WTC11 (cell line): ENCODE measurements around the gene CFDP1. TPM values are rescaled to one million over a fixed set of nuclear protein-coding genes. Genes with fewer than 3 reads are reported as not detected.
A peak's percentile ranks its signal among the peaks of the same experiment; 100 is the strongest.

Source experiments
- ATAC-seq: fragments of 200-7000 bp; cut with Tn5 transposase; 2 replicates; pipeline ENCODE4 v1.10.0; 2021; ENCODE audit warnings: mild to moderate bottlenecking, moderate library complexity
- CTCF ChIA-PET: fragments of 300-600 bp; sonication (Branson Sonifier 250); formaldehyde crosslinking; loops from one replicate; lab custom pipeline; 2021; ENCODE audit warnings: antibody characterized with exemption; lab: Charles Lee
- POLR2A ChIA-PET: fragments of 350-600 bp; sonication (Branson Sonifier 250); formaldehyde crosslinking; loops from one replicate; lab custom pipeline; 2021; ENCODE audit warnings: antibody characterized with exemption; lab: Charles Lee
- DNase-seq: peaks from one replicate; pipeline ENCODE4 v3.0.0; 2021; ENCODE audit warnings: low spot score
- H3K27ac Mint-ChIP-seq: 2 replicates; pipeline ENCODE4 v1.8.0; 2021; ENCODE audit warnings: mixed read lengths
- H3K27me3 Mint-ChIP-seq: 2 replicates; pipeline ENCODE4 v1.8.0; 2021; ENCODE audit warnings: low read depth, mild to moderate bottlenecking, moderate library complexity, mixed read lengths
- H3K36me3 Mint-ChIP-seq: 2 replicates; pipeline ENCODE4 v1.8.0; 2021; ENCODE audit warnings: mixed read lengths
- H3K4me1 Mint-ChIP-seq: 2 replicates; pipeline ENCODE4 v1.8.0; 2022; ENCODE audit warnings: mixed read lengths
- H3K4me3 Mint-ChIP-seq: 2 replicates; pipeline ENCODE4 v1.8.0; 2021; ENCODE audit warnings: mild to moderate bottlenecking, moderate library complexity, mixed read lengths
- H3K9me3 Mint-ChIP-seq: 2 replicates; pipeline ENCODE4 v1.8.0; 2021; ENCODE audit warnings: mixed read lengths
- ATF2 ChIP-seq: sonication (generic); formaldehyde crosslinking; IDR thresholded peaks from 2 replicates; pipeline ENCODE4 v1.8.1; 2022; ENCODE audit warnings: low read depth, missing genetic modification reagents, borderline replicate concordance
- ATF6 ChIP-seq: sonication (generic); formaldehyde crosslinking; IDR thresholded peaks from 2 replicates; pipeline ENCODE4 v1.8.1; 2023; ENCODE audit warnings: mild to moderate bottlenecking, missing genetic modification reagents
- E2F1 ChIP-seq: sonication (generic); formaldehyde crosslinking; IDR thresholded peaks from 2 replicates; pipeline ENCODE4 v1.8.0; 2022; ENCODE audit warnings: mild to moderate bottlenecking, missing genetic modification reagents
- ETV6 ChIP-seq: sonication (generic); formaldehyde crosslinking; IDR thresholded peaks from 2 replicates; pipeline ENCODE4 v1.8.1; 2022; ENCODE audit warnings: mild to moderate bottlenecking, missing genetic modification reagents
- FOXP1 ChIP-seq: sonication (generic); formaldehyde crosslinking; IDR thresholded peaks from 2 replicates; pipeline ENCODE4 v1.8.0; 2022; ENCODE audit warnings: missing genetic modification reagents, mild to moderate bottlenecking, moderate library complexity, borderline replicate concordance
- GTF2I ChIP-seq: fragments of 250-450 bp; sonication (Bioruptor Pico); conservative IDR thresholded peaks from 2 replicates; pipeline ENCODE4 v1.4.0; 2021; ENCODE audit warnings: mild to moderate bottlenecking
- IRF2 ChIP-seq: sonication (generic); formaldehyde crosslinking; IDR thresholded peaks from 2 replicates; pipeline ENCODE4 v1.8.0; 2022; ENCODE audit warnings: low read depth, missing genetic modification reagents, borderline replicate concordance
- KAT7 ChIP-seq: sonication (generic); formaldehyde crosslinking; IDR thresholded peaks from 2 replicates; pipeline ENCODE4 v1.8.1; 2023; ENCODE audit warnings: missing genetic modification reagents, mild to moderate bottlenecking, borderline replicate concordance
- SOX15 ChIP-seq: fragments of 250-450 bp; sonication (Bioruptor Pico); IDR thresholded peaks from 2 replicates; pipeline ENCODE4 v1.9.0; 2021; ENCODE audit warnings: mild to moderate bottlenecking
- SP1 ChIP-seq: sonication (generic); formaldehyde crosslinking; conservative IDR thresholded peaks from 2 replicates; pipeline ENCODE4 v1.8.1; 2022; ENCODE audit warnings: missing genetic modification reagents
- TCF7 ChIP-seq: sonication (generic); formaldehyde crosslinking; IDR thresholded peaks from 2 replicates; pipeline ENCODE4 v1.8.0; 2022; ENCODE audit warnings: mild to moderate bottlenecking, low read depth, missing genetic modification reagents, moderate library complexity
- TEAD1 ChIP-seq: sonication (generic); formaldehyde crosslinking; IDR thresholded peaks from 2 replicates; pipeline ENCODE4 v1.8.0; 2022; ENCODE audit warnings: mild to moderate bottlenecking, missing genetic modification reagents
- TP53 ChIP-seq: sonication (generic); formaldehyde crosslinking; IDR thresholded peaks from 2 replicates; pipeline ENCODE4 v1.8.1; 2023; ENCODE audit warnings: mild to moderate bottlenecking, missing genetic modification reagents
- USF2 ChIP-seq: sonication (generic); formaldehyde crosslinking; IDR thresholded peaks from 2 replicates; pipeline ENCODE4 v1.8.1; 2023; ENCODE audit warnings: mild to moderate bottlenecking, missing genetic modification reagents, moderate library complexity
- ZNF138 ChIP-seq: sonication (generic); formaldehyde crosslinking; conservative IDR thresholded peaks from 2 replicates; pipeline ENCODE4 v1.8.1; 2022; ENCODE audit warnings: mild to moderate bottlenecking, moderate library complexity, missing genetic modification reagents
- ZNF232 ChIP-seq: sonication (generic); formaldehyde crosslinking; IDR thresholded peaks from 2 replicates; pipeline ENCODE4 v1.8.0; 2022; ENCODE audit warnings: mild to moderate bottlenecking, missing genetic modification reagents
- ZNF317 ChIP-seq: sonication (generic); formaldehyde crosslinking; IDR thresholded peaks from 2 replicates; pipeline ENCODE4 v1.8.1; 2023; ENCODE audit warnings: low read depth, mild to moderate bottlenecking, moderate library complexity, missing genetic modification reagents, borderline replicate concordance
- ZNF396 ChIP-seq: fragments of 250-450 bp; sonication (Bioruptor Pico); IDR thresholded peaks from 2 replicates; pipeline ENCODE4 v1.8.0; 2021; ENCODE audit warnings: mild to moderate bottlenecking, moderate library complexity, borderline replicate concordance
- ZNF423 ChIP-seq: fragments of 250-450 bp; sonication (Bioruptor Pico); IDR thresholded peaks from 2 replicates; pipeline ENCODE4 v2.1.2; 2022; ENCODE audit warnings: mild to moderate bottlenecking, moderate library complexity
- ZNF671 ChIP-seq: fragments of 250-450 bp; sonication (Bioruptor Pico); IDR thresholded peaks from 2 replicates; pipeline ENCODE4 v1.8.0; 2021; ENCODE audit warnings: mild to moderate bottlenecking
- total RNA-seq: library from RNA; stranded (reverse); gene quantifications from 3 replicates; pipeline ENCODE4 v1.2.3, GENCODE V29; 2021
- TF ChIP-seq, protein P1 (sequence below): fragments of 250-450 bp; sonication (Bioruptor Pico); IDR thresholded peaks from 2 replicates; pipeline ENCODE4 v1.9.0; 2021; ENCODE audit warnings: moderate library complexity, mild to moderate bottlenecking, inconsistent platforms, borderline replicate concordance
- TF ChIP-seq, protein P2 (sequence below): sonication (generic); formaldehyde crosslinking; IDR thresholded peaks from 2 replicates; pipeline ENCODE4 v1.8.0; 2022; ENCODE audit warnings: mild to moderate bottlenecking, missing genetic modification reagents
- TF ChIP-seq, protein P3 (sequence below): fragments of 250-450 bp; sonication (Bioruptor Pico); IDR thresholded peaks from 2 replicates; pipeline ENCODE4 v1.9.0; 2021; ENCODE audit warnings: mild to moderate bottlenecking
- TF ChIP-seq, protein P4 (sequence below): sonication (generic); formaldehyde crosslinking; IDR thresholded peaks from 2 replicates; pipeline ENCODE4 v1.8.1; 2023; ENCODE audit warnings: mild to moderate bottlenecking, missing genetic modification reagents, borderline replicate concordance

CFDP1 gene
- total RNA-seq, 1 experiment from 2014 or later = 79.2 TPM

- CTCF ChIA-PET = interaction anchor here (1.0 to 4.8 kb wide), 5 partner anchors 13 to 489 kb away, joined by 3 to 44 read pairs (median 3); no protein-coding TSS in a partner anchor
- H3K27ac Mint-ChIP-seq = peak overlapping the region; percentile 73
- no peak overlapping the region for H3K4me3 Mint-ChIP-seq
- H3K9me3 Mint-ChIP-seq = no peaks in the 10 kb centered on the region
- POLR2A ChIA-PET = interaction anchor here (0.5 to 1.1 kb wide), 2 partner anchors 13 to 26 kb away, joined by 3 to 6 read pairs; no protein-coding TSS in a partner anchor
- H3K27me3 Mint-ChIP-seq = no peaks in the 10 kb centered on the region
- no peak for DNase-seq
- H3K4me1 Mint-ChIP-seq = peaks cover 69% of the 10 kb centered on the region
- no peak for ATAC-seq
- no peak for TF ChIP-seq IRF2
- TF ChIP-seq KAT7 (CRISPR knock-in tag) = no peak
- TF ChIP-seq, protein P1, sequence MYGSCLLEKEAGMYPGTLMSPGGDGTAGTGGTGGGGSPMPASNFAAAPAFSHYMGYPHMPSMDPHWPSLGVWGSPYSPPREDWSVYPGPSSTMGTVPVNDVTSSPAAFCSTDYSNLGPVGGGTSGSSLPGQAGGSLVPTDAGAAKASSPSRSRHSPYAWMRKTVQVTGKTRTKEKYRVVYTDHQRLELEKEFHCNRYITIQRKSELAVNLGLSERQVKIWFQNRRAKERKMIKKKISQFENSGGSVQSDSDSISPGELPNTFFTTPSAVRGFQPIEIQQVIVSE (CRISPR knock-in tag) = no peak
- no peak for TF ChIP-seq SOX15 (CRISPR knock-in tag)
- TF ChIP-seq, protein P2, sequence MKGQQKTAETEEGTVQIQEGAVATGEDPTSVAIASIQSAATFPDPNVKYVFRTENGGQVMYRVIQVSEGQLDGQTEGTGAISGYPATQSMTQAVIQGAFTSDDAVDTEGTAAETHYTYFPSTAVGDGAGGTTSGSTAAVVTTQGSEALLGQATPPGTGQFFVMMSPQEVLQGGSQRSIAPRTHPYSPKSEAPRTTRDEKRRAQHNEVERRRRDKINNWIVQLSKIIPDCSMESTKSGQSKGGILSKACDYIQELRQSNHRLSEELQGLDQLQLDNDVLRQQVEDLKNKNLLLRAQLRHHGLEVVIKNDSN (CRISPR knock-in tag) = no peak
- no peak for TF ChIP-seq TP53 (CRISPR knock-in tag)
- no peak for TF ChIP-seq ZNF232 (CRISPR knock-in tag)
- no peak for TF ChIP-seq ATF2 (CRISPR knock-in tag)
- TF ChIP-seq ETV6 = no peak
- TF ChIP-seq ZNF396 (CRISPR knock-in tag) = no peak
- TF ChIP-seq ZNF423 (CRISPR knock-in tag) = no peak
- TF ChIP-seq GTF2I (CRISPR knock-in tag) = no peak
- no peak for TF ChIP-seq ZNF317 (CRISPR knock-in tag)
- TF ChIP-seq, protein P3, sequence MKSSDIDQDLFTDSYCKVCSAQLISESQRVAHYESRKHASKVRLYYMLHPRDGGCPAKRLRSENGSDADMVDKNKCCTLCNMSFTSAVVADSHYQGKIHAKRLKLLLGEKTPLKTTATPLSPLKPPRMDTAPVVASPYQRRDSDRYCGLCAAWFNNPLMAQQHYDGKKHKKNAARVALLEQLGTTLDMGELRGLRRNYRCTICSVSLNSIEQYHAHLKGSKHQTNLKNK = no peak
- peaks cover 13% of the 10 kb centered on the region for H3K36me3 Mint-ChIP-seq
Measured at GRCh38 chr16:75247249-75247648, 186.1 kb downstream of the CFDP1 start.

DNA sequence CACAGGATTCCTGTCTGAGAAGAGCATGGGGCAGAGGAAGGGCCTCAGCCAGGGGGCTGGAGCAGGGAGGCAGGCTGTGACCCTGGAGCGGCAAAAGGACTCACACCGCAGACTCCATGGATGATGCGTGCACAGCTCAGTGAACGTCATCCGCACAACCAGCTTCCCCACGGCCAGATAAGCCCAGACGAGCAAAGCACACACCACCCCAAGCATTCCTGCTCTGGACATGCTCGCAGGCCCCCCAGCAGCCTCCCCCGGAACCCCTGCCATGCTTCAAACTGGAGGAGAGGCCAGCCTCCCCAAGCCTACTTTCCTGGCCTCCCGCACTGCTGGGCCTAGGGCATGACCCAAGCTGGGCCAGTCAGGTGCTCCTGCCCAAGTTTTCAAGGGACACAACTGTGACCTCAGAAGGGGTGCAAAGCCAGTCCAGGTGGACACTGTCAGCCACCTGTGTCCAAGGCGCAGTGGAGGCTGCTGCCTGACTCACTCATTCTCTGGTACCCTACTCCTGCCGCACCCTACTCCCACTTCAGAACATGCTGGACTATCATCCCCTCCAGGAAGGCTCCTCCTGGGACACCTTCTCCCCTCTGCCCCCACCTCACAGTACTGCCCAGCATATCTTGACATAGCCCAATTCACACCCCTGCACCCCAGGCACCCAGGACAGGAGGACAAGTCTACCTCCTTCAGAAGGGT lies 186.6 kb downstream of the CFDP1 start:
- Mint-ChIP-seq H3K27me3 (no peaks in the 10 kb centered on the region), H3K9me3 (no peaks in the 10 kb centered on the region), H3K4me1 (peaks cover 64% of the 10 kb centered on the region), H3K36me3 (peaks cover 19% of the 10 kb centered on the region), H3K4me3 (peak overlapping the region; percentile 12; the same call in 1 of the 2 replicates), H3K27ac (peak overlapping the region; percentile 86)
- ATAC-seq (no peak), DNase-seq (no peak)
- CTCF ChIA-PET = interaction anchor here (0.7 to 4.8 kb wide), 3 partner anchors 12 to 489 kb away, joined by 3 to 44 read pairs (median 3); no protein-coding TSS in a partner anchor
- POLR2A ChIA-PET = interaction anchor here (0.8 to 2.6 kb wide), 3 partner anchors 8 to 20 kb away, joined by 3 to 13 read pairs (median 7); no protein-coding TSS in a partner anchor
- TF ChIP-seq ZNF671 (CRISPR knock-in tag) = no peak
- TF ChIP-seq USF2 (CRISPR knock-in tag) = no peak
- no peak for TF ChIP-seq SP1
- no peak for TF ChIP-seq E2F1 (CRISPR knock-in tag)
- TF ChIP-seq TEAD1 (CRISPR knock-in tag) = no peak
- TF ChIP-seq, protein P4, sequence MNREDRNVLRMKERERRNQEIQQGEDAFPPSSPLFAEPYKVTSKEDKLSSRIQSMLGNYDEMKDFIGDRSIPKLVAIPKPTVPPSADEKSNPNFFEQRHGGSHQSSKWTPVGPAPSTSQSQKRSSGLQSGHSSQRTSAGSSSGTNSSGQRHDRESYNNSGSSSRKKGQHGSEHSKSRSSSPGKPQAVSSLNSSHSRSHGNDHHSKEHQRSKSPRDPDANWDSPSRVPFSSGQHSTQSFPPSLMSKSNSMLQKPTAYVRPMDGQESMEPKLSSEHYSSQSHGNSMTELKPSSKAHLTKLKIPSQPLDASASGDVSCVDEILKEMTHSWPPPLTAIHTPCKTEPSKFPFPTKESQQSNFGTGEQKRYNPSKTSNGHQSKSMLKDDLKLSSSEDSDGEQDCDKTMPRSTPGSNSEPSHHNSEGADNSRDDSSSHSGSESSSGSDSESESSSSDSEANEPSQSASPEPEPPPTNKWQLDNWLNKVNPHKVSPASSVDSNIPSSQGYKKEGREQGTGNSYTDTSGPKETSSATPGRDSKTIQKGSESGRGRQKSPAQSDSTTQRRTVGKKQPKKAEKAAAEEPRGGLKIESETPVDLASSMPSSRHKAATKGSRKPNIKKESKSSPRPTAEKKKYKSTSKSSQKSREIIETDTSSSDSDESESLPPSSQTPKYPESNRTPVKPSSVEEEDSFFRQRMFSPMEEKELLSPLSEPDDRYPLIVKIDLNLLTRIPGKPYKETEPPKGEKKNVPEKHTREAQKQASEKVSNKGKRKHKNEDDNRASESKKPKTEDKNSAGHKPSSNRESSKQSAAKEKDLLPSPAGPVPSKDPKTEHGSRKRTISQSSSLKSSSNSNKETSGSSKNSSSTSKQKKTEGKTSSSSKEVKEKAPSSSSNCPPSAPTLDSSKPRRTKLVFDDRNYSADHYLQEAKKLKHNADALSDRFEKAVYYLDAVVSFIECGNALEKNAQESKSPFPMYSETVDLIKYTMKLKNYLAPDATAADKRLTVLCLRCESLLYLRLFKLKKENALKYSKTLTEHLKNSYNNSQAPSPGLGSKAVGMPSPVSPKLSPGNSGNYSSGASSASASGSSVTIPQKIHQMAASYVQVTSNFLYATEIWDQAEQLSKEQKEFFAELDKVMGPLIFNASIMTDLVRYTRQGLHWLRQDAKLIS = no peak
- no peak for TF ChIP-seq FOXP1 (CRISPR knock-in tag)
- TF ChIP-seq ZNF138 (CRISPR knock-in tag) = no peak
- no peak for TF ChIP-seq ATF6 (CRISPR knock-in tag)
- TF ChIP-seq TCF7 (CRISPR knock-in tag) = no peak
